Measurements from ENCODE around the gene NOC3L.

GRCh38 chr10:94370501-94370900 lies 7.8 kb upstream of the NOC3L start:
- TF ChIP-seq POLR2A (IDR thresholded peaks at IDR 0.05) (no peak), CTCF (IDR thresholded peaks at IDR 0.05) (no peak), EP300 (IDR thresholded peaks at IDR 0.05) (no peak)
